Keratinocyte (primary cell): ENCODE data around the gene ST6GALNAC5. TPM values are rescaled to one million over a fixed set of nuclear protein-coding genes. Genes with fewer than 3 reads are reported as not detected.

Source experiments
- DNase-seq: peaks from one replicate; pipeline ENCODE4 v3.0.0-alpha.2; 2011; ENCODE audit warnings: low read depth, missing footprints, low spot score
- FAIRE-seq: peaks from 2 replicates; lab custom pipeline; 2011; peaks lifted over from hg19 to GRCh38; lab: Jason Lieb, UNC
- H2AFZ ChIP-seq: 2 replicates; pipeline ENCODE4 v1.6.0; 2012; ENCODE audit warnings: low read length, control low read depth, inconsistent platforms; ENCODE audit not compliant: control insufficient read depth
- H3K27ac ChIP-seq: 2 replicates; pipeline ENCODE4 v1.5.1; 2011; ENCODE audit warnings: low read length; ENCODE audit not compliant: control insufficient read depth, insufficient read depth
- H3K27me3 ChIP-seq: 3 replicates; pipeline ENCODE4 v1.6.0; 2011; ENCODE audit warnings: low read length; ENCODE audit not compliant: control insufficient read depth, insufficient read depth; ENCODE audit errors: extremely low read depth
- H3K36me3 ChIP-seq, 2 experiments: 2 replicates in 1 of 2; 3 replicates in 1 of 2; pipeline ENCODE4 v1.5.1; 2011; ENCODE audit warnings: low read length in 2 of 2, mild to moderate bottlenecking in 1 of 2; ENCODE audit not compliant: control insufficient read depth in 2 of 2, insufficient read depth in 2 of 2; ENCODE audit errors: extremely low read depth in 1 of 2
- H3K4me1 ChIP-seq: 3 replicates; pipeline ENCODE4 v1.5.1; 2011; ENCODE audit warnings: low read length; ENCODE audit not compliant: control insufficient read depth, insufficient read depth; ENCODE audit errors: extremely low read depth
- H3K4me2 ChIP-seq: 3 replicates; pipeline ENCODE4 v1.6.0; 2011; ENCODE audit warnings: low read depth, low read length; ENCODE audit not compliant: control insufficient read depth, insufficient read depth; ENCODE audit errors: extremely low read depth
- H3K4me3 ChIP-seq, 3 experiments: fragments of 200-600 bp in 1 of 3; sonication (generic) in 1 of 3; 2 replicates in 2 of 3; 3 replicates in 1 of 3; pipeline ENCODE4 v1.5.1; 2011 to 2016; ENCODE audit warnings: low read length in 3 of 3, mild to moderate bottlenecking in 3 of 3, control low read depth in 2 of 3, inconsistent platforms in 1 of 3, low read depth in 1 of 3, mixed read lengths in 1 of 3, mixed run types in 1 of 3, moderate library complexity in 1 of 3; ENCODE audit not compliant: control insufficient read depth in 2 of 3, insufficient read depth in 2 of 3; ENCODE audit errors: extremely low read depth in 1 of 3
- H3K79me2 ChIP-seq: 2 replicates; pipeline ENCODE4 v1.6.0; 2012; ENCODE audit warnings: low read length; ENCODE audit not compliant: control insufficient read depth, insufficient read depth
- H3K9ac ChIP-seq: 3 replicates; pipeline ENCODE4 v1.6.0; 2011; ENCODE audit warnings: low read length; ENCODE audit not compliant: control insufficient read depth, insufficient read depth; ENCODE audit errors: extremely low read depth
- H3K9me1 ChIP-seq: 3 replicates; pipeline ENCODE4 v1.6.0; 2011; ENCODE audit warnings: low read length; ENCODE audit not compliant: control insufficient read depth, insufficient read depth; ENCODE audit errors: extremely low read depth
- H3K9me3 ChIP-seq: 2 replicates; pipeline ENCODE4 v1.5.1; 2012; ENCODE audit warnings: low read depth, low read length; ENCODE audit not compliant: control insufficient read depth
- H4K20me1 ChIP-seq: 3 replicates; pipeline ENCODE4 v1.6.0; 2011; ENCODE audit warnings: low read length; ENCODE audit not compliant: control insufficient read depth, insufficient read depth; ENCODE audit errors: extremely low read depth
- CTCF ChIP-seq, 3 experiments: IDR thresholded peaks in 1 of 3; conservative IDR thresholded peaks in 1 of 3; optimal IDR thresholded peaks in 1 of 3; 2 replicates in 2 of 3; 3 replicates in 1 of 3; pipeline versions ENCODE3 to v1.5.1; 2011; ENCODE audit warnings: low read length in 3 of 3, mild to moderate bottlenecking in 3 of 3, moderate library complexity in 2 of 3, control low read depth in 1 of 3, inconsistent platforms in 1 of 3; ENCODE audit not compliant: insufficient read depth in 2 of 3; ENCODE audit errors: extremely low read depth in 1 of 3
- EZH2 ChIP-seq: IDR thresholded peaks from one replicate; pipeline ENCODE4 v1.6.1; 2012; ENCODE audit warnings: inconsistent platforms, mild to moderate bottlenecking, low read length, moderate library complexity
- dilution Hi-C: fragments of 300-500 bp; cut with MboI; formaldehyde crosslinking; loops from one replicate; pipeline ENCODE4 v1.7.0; 2020; ENCODE audit warnings: low sequenced_read_pairs; ENCODE audit not compliant: extremely low pct_ligation_motif_present
- polyA plus RNA-seq, 5 experiments: library from polyadenylated mRNA; depleted of rRNA in 3 of 5; stranded (reverse) in 3 of 5; stranded (forward) in 1 of 5; unstranded in 1 of 5; fragments of >200 nt; gene quantifications; 1 replicate in 1 of 5; 2 replicates in 3 of 5; 3 replicates in 1 of 5; pipeline versions ENCODE4 v1.2.1 to v1.2.3, GENCODE V29; 2011 to 2012; ENCODE audit warnings: missing spikeins in 2 of 5, low read depth in 1 of 5, low replicate concordance in 1 of 5

ST6GALNAC5 gene
- polyA plus RNA-seq, 1 donor (not counting 4 experiments of a cell fraction or from before 2014, with no cell fraction given), result 12.8 TPM

GRCh38 chr1:76939050-76939816 is 72.0 kb downstream of the ST6GALNAC5 start:
- H4K20me1 ChIP-seq, result no peaks in the 10 kb centered on the region
- no peaks in the 10 kb centered on the region for H3K9me1 ChIP-seq
- no peak for TF ChIP-seq EZH2
- TF ChIP-seq CTCF (optimal IDR thresholded peaks at IDR 0.05 in 1 of 3, IDR thresholded peaks at IDR 0.05 in 1 of 3, conservative IDR thresholded peaks at IDR 0.05 in 1 of 3; ENCODE audit: extremely low read depth in 1 of 3, insufficient read depth in 2 of 3, low read length in 3 of 3), result no peak
- H3K9ac ChIP-seq, result no peak overlapping the region
- no peaks in the 10 kb centered on the region for H3K79me2 ChIP-seq
- FAIRE-seq, result no peak
- no peak for DNase-seq
- H3K27ac ChIP-seq, result no peak overlapping the region
- H3K27me3 ChIP-seq, result no peaks in the 10 kb centered on the region
- H3K9me3 ChIP-seq, result no peaks in the 10 kb centered on the region
- peaks cover 3% of the 10 kb centered on the region for H3K4me1 ChIP-seq
- no peak overlapping the region for H3K4me3 ChIP-seq
- no peaks in the 10 kb centered on the region for H3K36me3 ChIP-seq
- H3K4me2 ChIP-seq, result no peak overlapping the region
- dilution Hi-C loops, result no loop called here
- no peak overlapping the region for H2AFZ ChIP-seq

GRCh38 chr1:76939817-76940216 is 72.5 kb downstream of the ST6GALNAC5 start:
- TF ChIP-seq CTCF (optimal IDR thresholded peaks at IDR 0.05 in 1 of 3, IDR thresholded peaks at IDR 0.05 in 1 of 3, conservative IDR thresholded peaks at IDR 0.05 in 1 of 3; ENCODE audit: extremely low read depth in 1 of 3, insufficient read depth in 2 of 3, low read length in 3 of 3), result no peak
- TF ChIP-seq EZH2, result no peak
- dilution Hi-C loops, result no loop called here
- Histone ChIP-seq H3K9ac (no peak overlapping the region), H3K4me2 (no peak overlapping the region), H3K36me3 (no peaks in the 10 kb centered on the region), H2AFZ (no peak overlapping the region), H3K9me1 (no peaks in the 10 kb centered on the region), H3K4me1 (no peaks in the 10 kb centered on the region), H3K27ac (no peak overlapping the region), H3K27me3 (no peaks in the 10 kb centered on the region), H3K4me3 (no peak overlapping the region), H4K20me1 (no peaks in the 10 kb centered on the region), H3K79me2 (no peaks in the 10 kb centered on the region), H3K9me3 (no peaks in the 10 kb centered on the region)
- FAIRE-seq (no peak), DNase-seq (no peak)
